NCI-H1436 (cell line): ENCODE measurements around the gene ATP6V0D1.

ENCODE experiments used
- DNase-seq: peaks from one replicate; lab custom pipeline; 2025; lab: John Stamatoyannopoulos, UW

Gene ATP6V0D1

DNA sequence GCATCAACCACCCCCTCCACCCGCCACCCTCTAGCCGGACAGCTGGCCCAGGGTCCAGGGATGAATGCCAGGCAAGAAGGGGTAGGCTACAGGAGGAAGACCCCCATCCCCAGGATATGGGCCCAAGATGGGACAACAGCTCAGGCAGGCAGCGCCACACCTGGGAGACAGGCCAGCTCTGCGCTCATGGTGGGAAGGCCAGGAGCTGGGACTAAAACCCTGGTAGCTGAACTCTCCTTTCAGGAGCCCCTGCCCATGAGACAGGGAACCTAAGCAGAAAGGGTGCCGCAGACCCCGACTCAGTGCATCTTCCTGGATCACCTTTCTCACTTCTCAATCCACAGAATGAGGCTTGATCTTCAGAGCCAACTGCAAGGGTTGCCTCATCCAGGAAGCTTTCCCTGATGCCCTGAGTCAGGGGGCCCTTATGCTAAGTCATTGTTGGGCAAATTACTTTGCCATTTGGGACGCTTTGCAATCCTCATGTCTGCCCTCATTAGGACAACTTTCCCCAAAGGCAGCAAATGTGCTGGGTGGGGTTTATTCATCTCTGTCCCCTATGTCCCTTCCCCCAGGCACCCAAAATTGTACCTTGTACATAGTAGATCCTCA, 73.7 kb downstream of the ATP6V0D1 start:
- DNase-seq: no peak

DNA sequence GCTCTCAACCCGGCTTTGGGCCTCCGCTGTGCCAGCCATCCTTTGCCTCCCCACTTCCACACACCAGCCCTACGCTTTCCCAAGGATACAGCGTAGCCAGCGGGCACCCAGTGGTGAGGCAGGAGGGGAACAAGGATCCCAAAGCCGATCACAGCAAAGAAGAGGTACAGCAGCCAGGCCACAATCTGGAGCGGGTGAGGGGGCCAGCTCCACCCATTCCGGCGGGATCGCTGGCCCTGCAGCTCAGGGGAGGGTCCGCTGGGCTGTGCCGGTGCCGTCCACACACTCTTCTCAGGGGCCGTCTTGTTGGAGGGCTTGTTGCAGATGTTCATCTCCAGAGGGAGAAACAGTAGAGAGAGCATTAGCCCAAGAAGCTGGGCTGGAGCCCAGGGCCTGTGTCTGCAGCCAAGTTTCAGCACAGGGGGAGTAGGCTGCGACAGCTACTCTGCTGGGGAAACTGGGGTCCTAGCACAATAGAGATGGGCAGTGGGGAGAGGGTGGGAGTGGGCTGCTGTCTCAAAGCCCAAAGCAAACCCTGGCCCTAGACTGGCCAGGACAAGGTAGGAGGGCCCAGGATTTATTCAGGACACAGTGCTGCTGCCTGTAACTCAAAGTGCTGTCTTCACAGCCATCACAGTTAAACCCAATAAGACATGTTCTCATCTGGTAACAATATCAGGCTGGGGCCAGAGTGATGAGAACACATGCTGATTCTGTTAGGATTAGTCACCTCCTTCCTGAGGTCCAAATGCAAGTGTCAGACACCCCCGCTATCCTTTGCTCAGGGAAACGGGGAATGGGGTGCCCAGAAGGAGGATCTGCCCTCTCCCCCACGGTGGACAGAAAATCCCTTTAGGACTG, 74.6 kb downstream of the ATP6V0D1 start:
- DNase-seq: no peak

DNA sequence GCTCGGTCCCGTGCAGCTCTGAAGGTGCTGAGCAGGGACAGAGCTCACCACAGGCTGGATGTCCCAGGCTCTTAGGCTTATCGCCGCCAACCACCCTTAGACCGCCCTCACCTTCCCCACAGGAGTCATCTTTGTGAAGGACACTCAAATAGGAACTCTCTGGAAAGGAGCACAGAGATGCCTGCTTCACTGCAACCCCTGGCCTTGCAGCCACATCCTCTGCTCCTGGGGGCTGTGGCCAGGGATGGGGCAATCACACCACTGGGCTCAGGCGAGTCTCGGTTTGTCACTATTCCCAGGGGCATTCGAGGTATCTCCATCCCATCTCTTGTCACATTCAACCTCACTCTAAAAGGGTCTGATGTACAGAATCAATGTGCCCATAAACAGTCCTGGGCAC, 75.6 kb downstream of the ATP6V0D1 start:
- DNase-seq: no peak

DNA sequence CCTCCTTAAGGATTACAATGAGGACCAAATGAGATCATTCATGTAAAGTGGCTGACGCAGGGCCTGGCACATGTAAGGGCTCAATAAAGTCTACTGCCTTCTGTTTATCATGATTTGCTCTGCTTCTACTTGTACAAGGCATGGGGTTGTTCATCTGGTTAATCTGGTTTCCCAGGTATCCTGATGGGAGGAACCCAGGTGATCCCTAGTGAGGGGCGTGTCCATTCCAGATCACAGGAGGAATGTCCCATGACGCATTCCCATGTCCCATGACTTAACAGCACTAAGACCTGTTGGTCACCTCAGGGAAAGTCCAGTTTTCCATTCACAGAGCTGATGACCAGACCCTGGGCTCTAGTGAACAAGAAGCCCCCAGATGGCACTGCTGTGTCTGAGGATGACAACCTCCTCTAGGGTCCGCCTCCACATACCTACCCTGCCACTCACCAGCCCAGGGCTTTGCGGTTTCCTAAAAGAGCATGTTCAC, 76.2 kb downstream of the ATP6V0D1 start:
- no peak for DNase-seq

DNA sequence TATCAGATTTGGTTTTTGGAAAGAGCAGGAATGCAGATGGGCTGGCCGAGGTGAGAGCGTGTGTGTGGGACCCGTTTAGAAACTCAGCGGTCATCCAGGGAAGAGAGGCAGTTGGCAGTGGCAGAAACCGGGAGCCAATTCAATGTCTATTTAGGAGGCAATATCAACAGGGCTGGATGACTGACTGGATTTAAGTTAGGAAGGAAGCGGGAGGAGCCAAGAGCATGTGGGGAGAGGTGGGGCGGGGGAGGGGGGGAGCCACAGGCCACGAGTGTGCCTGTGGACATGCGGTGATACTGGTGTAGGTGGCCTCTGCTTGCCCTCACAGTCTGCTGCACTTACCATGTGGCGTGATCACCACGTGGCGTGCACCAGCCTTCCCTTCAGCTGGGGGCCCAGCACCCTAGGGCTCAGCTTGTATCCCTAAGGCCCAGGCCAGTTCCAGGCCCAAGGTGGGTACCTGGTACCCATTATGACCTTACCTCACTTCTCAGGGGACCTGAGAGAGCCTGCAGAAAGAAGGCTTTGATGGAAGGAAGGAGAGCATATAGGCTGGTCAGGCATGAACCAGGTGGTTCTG, 76.9 kb downstream of the ATP6V0D1 start:
- DNase-seq: no peak

DNA sequence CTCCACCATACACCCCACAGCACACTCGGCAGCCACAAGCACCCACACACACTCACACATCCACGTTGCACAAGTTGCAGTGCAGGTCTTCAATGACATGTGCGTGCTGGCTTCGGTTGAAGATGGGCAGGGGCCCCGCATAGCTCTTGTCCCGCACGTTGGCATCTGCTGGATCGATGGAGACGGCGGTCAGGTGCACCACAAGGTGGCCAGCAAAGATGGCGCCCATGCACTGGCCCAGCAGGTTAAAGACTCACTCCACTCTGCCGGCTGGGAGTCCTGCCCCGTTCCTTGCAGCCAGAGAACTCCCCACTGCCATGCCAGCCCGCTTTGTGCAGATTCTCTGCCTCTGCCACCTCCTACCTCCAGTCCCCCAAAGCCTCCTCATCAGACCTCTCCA, 80.1 kb downstream of the ATP6V0D1 start:
- DNase-seq: no peak

DNA sequence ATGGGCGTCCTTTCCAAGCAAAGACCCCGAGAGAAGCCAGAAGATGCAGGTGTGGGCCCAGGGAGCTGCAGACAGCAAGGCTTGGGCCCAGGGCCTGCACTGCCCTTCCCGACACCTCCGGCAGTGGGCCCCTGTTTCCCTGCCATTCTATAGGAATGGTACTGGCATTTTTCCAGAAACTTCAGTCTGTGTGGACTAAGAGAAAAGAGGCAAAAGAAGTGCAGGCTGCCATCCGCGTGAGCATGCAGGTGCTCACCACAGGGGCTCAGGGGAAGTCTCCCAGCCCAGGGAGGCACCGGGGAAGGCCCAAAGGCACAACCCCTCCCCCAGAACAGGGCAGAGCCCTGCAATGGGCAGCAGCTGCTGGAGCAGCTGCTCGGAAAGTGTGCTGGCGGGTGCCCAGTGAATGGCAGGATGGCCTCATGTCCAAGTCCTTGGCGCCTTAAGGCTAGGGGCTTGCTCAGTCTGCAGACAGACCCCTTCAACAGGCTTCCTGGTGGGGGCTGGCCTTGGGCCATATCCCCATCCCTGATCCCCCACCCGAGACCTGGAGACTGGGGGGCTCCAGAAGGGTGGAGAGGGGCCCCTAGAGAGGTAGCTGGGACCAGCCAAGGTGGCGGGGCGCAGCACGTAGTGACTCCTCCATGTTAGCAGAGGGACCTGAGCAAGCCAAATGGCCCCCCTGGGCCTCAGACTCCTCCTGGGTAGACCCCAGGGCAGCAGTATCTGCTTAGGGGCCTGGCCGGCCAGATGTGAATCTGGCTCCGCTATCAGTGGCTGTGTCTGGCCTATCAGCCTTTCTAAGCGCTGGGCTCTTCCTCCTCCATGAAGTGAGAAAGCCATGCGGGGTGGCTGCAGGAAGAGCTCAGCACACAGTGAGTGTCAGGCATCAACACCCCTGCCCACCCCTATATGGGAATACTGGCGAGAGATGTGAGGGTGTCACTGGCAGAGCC, 80.9 kb downstream of the ATP6V0D1 start:
- no peak for DNase-seq

DNA sequence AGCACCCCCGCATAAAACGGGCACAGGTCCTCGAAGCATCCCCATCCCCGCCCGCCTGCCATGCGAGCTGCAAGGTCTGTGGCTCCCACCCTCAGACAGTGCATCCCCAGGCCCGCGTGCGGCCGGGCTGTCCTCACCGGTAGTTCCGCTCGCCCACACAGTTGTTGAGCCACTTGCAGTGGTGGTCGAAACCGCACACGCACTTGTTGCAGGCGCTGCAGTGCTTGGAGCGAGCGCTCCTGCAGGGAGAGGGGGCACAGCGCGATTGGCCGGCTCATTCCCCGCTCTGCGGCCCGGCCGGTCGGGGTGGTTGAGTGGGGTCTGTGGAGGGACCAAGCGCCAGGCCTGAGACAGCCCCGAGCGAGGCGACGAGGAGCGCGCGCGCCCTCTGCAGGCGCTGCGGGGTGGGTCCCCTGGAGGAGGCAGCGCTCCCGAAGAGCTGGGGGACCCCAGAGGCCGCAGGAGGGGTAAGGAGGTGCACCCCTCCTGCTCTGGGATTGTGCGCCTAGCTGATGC, 81.7 kb downstream of the ATP6V0D1 start:
- no peak for DNase-seq

DNA sequence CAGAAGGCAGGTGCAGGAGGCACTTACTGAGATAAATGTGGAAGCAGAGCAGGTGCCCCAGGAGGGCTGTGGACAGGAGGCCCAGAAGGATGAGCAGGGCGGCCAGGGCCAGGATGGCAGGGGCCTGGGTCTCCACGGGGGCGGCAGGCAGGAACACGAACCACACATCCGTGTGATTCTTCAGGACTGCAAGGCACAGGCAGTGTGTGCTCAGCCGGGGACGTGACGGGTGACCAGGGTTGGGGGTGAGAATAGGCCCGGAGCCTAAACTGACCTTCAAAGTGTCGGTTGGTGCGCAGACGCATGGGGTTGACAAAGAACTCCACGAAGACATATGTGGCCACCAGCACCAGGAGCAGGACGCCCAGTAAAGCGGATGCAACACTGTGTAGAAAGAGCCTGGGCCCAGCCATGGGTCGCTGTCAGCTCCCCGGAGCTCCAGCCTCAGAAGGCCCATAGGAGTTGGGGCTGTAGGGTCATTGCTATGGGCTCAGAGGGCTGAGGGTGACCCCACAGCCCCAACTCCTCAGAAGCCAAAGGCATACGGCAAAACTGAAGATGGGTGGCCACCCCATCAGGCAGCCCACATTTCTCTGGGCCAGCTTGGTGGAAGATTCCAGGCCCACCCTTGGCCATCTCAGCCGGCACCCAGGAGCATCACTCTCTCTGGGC, 82.3 kb downstream of the ATP6V0D1 start:
- DNase-seq: no peak

DNA sequence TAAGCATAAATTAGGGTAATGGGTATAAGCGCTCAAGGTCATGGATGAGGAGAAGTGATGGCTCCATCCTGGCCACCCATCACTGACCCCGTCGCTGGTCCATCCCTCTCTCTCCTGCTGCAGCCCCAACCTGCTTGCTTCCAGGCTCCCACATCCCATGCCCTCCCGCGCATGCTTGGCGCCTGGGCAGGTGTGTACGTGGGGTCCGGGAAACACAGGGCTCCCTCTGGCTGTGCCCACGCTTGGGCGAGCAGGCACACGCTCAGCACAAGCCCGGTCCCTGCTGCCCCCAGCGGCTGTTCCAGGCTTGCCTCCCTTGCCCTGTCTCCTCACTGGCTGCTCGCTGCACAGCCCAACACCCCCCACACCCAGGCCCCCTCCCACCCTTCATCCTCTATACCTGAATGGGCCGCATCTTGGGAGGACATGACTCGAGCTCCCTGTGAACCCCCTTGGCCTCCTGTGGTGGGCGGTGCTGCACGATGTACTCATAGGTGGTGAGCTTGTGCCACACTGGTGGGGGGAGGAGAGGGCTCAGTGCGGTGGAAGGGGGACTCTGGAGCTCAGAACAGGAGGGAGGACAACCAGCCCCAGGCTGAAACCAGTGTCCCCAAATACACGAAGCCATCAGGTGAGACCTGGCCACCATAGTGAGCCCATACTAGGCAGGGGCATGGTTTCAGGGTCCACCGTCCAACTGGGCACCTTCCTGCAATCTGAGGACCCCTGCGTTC, 83.0 kb downstream of the ATP6V0D1 start:
- no peak for DNase-seq

DNA sequence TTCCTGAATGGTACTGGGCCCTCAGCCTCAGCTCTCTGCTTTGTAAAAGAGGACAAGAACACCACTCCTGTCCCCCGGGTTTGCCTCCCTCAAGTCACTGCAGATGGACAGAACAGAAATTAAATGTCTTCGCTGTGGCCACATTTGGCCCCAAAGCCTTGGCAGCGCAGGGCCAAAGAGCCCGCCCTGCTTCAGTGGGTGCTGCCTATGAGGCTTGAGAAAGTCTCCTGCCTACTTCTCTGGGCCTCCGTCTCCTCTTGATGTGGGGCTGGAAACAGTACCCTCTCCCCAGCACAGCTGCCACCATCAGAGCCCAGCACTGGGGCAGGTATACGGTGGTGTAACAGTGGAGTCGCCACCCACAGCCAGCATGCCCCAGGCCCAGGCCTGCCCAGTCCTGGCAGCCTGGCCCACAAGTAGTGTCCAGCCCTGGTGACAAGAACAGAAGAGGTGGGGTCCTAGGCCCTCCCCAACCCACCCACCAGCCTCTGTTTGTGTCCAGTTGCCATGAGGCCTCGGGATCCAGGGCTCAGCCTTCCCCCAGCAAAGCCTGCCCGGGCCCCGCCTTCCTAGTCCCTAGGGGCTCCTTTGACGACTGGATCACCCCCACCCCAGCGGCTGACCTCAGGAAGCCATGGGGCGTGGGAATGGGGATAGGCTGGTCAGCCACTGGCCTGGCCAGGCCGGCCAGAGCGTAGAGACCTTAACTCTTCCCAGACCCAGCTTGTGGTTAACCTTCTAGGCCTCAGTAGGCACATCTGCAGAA, 83.7 kb downstream of the ATP6V0D1 start:
- DNase-seq: no peak

DNA sequence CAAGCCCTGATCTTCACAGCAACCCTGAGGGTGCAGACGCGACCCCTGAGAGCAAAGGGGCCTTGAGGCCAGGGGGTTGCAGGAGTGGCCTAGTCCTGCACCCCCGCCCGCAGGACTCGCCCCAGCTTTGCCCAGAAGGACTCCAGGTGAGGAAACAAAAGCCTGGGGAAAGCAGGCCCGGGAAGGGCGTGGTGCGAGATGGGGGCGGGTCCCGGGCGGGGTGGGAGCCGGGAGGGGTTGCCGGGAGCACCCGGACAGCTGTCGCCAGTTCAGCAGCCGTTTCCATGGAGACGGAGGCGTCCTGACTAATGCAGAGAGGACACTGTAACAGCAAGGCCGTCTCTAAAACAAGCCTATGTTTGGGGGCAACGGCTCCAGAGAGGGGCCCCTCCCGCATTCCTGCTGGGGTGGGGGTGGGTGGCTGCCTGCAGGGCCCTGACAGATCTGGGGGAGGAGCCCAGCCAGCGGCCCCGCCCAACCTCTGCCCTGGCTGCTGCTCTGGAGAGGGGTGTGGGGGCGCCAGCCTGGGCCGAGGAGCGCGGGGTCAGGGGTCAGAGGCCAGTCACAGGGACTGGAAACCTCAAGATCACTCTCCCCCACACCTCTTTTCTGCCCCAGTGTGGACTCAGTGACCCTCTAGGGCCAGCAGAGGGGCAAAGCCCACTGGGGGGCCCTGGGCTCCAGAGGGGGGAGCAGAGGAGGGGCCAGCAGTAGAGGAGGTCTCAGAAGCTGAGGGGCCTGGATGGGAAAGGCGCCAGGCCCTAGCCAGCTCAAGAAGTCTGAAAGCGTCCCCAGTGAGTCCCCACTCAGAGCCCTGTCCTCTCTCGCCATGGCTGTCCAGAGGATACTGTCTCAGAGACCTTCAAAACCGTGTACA, 84.6 kb downstream of the ATP6V0D1 start:
- DNase-seq: peak; percentile 93

DNA sequence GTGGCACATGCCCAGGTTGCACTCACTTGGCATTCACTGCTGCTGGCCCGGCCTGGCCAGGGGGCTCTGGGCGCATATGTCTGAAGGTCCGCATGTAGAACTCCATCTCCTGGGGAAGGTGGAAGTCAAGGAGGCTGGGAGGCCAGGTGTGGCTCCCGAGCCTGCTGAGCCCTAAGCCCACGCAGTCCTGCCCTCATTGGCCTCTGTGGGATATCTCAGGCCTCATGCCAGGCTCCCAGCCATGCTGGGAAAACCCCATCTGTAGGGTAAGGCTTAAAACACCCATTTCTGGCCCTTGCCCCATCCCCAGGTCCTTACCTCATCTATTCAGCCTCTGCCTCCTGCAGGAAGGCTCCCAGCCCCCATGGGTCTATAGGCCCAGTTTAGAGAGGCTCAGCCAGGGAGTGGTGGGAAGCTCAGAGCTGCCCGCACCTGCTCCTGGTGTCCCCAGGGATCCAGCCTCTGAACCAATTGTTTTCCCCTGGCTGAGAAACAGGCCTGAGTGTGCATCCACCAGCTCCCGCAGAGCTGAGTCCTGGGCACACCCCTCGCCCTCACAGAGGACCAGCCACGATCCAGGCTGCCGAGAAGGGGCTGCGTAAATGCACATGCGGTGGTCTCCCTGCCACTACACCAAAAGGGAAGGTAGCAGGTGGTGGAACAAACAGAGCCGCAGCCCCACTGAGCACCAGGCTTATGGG, 85.3 kb downstream of the ATP6V0D1 start:
- DNase-seq: peak; percentile 95

DNA sequence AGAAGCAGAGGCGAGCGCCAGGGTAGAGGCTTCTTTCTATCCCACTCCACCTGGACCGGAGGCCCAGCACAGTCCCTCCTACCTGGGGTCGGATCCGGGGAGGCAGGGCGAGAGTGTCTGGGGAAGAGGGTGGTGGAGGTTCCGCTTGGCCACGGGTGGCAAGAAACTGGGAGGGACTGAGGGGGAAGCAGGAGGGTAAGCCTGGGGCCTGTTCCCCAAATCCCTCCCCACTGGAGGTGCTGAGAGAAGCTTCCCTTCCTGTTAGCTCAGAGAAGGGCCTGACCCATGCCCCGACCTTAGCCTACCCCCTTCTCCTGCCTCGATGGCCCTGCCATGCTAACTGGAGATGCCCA, 85.9 kb downstream of the ATP6V0D1 start:
- DNase-seq: no peak

DNA sequence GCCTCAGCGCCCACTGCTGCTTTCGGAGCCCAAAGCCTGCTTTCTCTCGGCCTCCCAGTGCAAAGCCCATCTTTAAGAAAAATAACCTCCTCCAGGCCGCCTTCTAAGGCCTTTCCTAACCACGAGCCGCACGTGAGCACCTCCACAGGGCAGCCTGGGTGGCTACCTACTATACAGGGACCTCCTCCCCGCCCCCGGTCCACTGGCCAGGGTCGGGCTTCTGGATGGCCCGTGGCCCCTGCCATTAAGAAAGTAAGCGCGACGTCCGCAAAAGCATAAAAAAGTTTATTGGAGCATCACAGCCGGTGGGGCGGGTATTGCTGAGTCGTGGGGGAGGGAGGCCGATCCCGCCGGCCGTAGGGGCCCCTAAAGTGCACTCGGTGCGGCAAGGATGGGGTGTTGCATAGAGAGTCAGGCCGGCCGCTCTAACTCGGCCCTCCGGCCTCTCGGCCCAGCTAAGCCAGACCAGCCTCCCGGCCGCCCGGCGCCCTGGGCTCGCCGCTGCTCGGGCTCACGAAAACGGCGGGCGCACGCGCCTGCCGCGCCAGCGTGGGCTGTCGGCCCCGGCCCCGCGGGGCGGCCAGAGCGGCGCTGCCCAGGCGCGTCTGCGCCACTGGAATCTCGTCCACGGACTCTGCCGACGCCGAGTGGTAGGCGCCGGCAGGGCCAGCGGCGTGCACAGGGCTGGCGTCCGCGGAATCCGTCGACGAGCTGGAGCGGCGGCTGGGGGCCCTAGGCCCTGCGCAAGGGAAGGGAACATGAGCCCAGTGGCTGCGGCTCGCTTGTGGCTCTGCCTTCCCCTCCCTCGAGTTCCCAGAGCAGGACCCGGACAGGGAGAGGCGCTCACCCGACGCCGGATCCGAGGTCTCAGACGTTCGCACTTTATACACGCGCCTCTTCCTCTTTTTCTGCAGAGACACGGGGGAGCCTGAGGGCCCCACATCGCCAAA, 86.5 kb downstream of the ATP6V0D1 start:
- DNase-seq: no peak

DNA sequence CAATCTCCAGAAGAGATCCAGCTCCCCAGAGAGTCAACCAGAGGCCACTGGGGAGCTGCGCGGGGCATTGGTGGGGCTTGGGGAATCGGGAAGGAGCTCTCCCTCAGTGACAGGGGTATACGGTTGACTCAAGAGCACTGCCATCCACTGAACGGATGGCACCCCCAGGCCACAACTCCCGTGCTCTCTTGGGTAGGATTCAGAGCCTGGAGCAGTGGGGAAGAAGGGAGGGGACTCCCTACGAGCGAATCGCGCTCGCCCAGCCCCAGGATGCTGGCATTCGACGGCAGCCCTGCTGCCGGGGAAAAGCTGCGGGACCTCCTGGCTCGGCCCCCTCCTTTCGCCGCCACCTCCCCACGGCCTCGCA, 87.2 kb downstream of the ATP6V0D1 start:
- DNase-seq: no peak
